Skeletal muscle satellite cell (primary cell): ENCODE measurements around the gene SCUBE1.

Source experiments
- H3K27me3 ChIP-seq: 2 replicates; pipeline ENCODE4 v1.7.0; 2013; ENCODE audit warnings: low read length; ENCODE audit not compliant: control insufficient read depth, insufficient read depth
- H3K36me3 ChIP-seq: 2 replicates; pipeline ENCODE4 v1.7.0; 2013; ENCODE audit warnings: mild to moderate bottlenecking, control low read depth, low read length; ENCODE audit not compliant: insufficient read depth
- H3K4me1 ChIP-seq: 2 replicates; pipeline ENCODE4 v1.7.0; 2013; ENCODE audit warnings: low read length; ENCODE audit not compliant: control insufficient read depth, insufficient read depth
- H3K4me2 ChIP-seq: 2 replicates; pipeline ENCODE4 v1.7.0; 2013; ENCODE audit warnings: mild to moderate bottlenecking, low read length
- H3K4me3 ChIP-seq: 2 replicates; pipeline ENCODE4 v1.7.0; 2013; ENCODE audit warnings: low read length
- H3K9ac ChIP-seq: 2 replicates; pipeline ENCODE4 v1.7.0; 2013; ENCODE audit warnings: mild to moderate bottlenecking, low read depth, low read length, moderate library complexity
- H3K9me3 ChIP-seq: replicated peaks from 2 replicates; pipeline ENCODE4 v1.7.0; 2013; ENCODE audit warnings: mild to moderate bottlenecking, control low read depth, low read length

SCUBE1 gene

DNA sequence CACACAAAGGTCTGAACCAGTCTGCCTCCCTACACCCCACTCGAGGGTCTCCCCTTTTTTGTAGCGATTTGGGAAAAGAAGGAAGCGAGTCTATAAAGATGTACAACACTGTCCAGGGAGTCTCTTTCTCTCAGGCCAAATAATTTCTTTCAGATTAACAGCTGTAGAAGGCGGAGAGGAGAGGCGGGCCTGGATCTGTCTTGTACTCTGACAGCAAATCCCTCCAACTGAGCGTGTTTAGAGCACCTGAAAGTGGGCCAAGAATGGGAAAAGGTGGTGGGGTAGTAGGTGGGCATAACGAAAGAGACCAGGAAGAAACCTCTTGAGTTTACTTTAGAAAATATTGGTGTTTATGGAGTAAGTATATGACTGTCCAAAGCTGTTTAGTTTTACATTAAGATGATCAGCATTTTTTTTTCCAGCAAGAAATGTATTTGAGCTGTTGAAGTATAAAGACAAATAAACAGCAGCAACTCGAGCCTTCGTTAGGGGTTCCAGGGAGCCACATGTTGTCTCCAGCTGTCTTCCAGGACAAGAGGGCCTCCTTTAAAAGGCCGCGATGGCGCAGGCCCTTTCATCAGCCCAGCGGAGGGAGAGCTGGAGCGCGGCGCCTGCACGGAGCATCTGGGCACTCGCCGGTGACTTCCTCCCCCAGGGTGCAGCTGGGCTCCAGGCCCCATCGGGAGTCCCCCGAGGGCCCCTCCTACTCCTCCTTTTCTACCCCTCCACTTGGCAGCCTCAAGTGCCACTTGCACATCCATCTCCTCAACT is 34.9 kb downstream of the SCUBE1 start:
- Histone ChIP-seq H3K4me1 (no peaks in the 10 kb centered on the region), H3K9ac (no peak overlapping the region), H3K36me3 (no peaks in the 10 kb centered on the region), H3K27me3 (peaks cover 52% of the 10 kb centered on the region), H3K4me2 (no peak overlapping the region), H3K4me3 (no peak overlapping the region), H3K9me3 (no peaks in the 10 kb centered on the region)

DNA sequence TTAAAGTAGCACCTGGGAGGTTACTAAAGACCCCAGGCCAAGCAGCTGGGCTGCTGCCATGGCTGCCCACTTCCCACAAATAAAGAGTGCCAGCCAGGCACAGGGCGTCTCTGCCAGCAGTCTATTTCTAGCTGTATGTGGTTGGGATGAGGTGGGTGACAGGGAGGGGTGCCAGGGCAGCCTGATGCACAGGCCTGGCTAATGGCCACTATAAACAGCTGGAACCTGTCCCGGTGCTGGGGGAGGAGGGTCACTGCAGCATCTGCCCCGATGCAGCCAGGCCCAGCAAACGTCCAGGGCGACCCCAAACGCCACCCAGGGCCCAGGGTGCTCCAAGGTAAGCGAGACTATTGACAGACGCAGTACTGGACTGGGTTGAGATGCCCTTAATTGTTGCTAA is 37.4 kb downstream of the SCUBE1 start:
- H3K4me1 ChIP-seq, result peaks cover 13% of the 10 kb centered on the region
- H3K36me3 ChIP-seq, result no peaks in the 10 kb centered on the region
- peaks cover 63% of the 10 kb centered on the region for H3K27me3 ChIP-seq
- H3K9me3 ChIP-seq, result no peaks in the 10 kb centered on the region
- no peak overlapping the region for H3K4me3 ChIP-seq
- H3K9ac ChIP-seq, result no peak overlapping the region
- no peak overlapping the region for H3K4me2 ChIP-seq

DNA sequence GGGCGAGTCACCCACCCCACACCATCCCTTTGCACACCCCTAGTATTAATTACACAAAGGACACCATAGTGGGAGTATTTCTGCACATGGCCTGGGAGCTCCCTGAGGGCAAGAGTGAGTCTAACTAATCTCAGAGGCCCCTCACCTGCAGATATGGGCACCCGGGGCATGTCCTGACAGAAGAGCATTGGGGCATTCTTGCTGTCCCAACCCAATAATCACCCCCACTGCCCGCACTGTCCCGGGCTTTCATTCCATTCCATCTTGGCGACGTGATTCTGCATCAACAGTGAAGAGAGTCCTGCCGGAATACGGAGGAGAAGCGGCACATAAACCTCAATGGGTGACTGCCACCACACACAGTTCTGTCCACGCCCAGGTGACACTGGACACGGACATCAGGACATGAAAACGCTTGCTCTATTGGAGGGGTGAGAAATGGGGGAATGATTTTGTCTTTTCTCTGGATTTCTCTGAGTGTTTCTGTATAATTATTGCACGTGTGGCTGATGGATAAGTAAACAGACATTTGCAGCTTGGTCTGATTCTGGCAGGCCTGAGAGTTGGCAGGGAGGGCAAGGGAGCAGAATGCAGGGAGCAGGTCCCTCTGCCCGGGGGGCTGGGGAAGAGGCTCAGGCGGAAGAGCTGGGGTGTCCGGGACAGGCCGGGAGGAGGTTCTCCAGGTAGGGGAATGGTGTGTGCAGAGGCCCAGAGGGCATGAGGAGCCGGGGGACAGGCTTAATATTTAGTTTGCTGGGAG is 38.2 kb downstream of the SCUBE1 start:
- H3K4me2 ChIP-seq, result no peak overlapping the region
- no peaks in the 10 kb centered on the region for H3K36me3 ChIP-seq
- peaks cover 13% of the 10 kb centered on the region for H3K4me1 ChIP-seq
- no peak overlapping the region for H3K9ac ChIP-seq
- H3K4me3 ChIP-seq, result no peak overlapping the region
- no peaks in the 10 kb centered on the region for H3K9me3 ChIP-seq
- peaks cover 65% of the 10 kb centered on the region for H3K27me3 ChIP-seq

DNA sequence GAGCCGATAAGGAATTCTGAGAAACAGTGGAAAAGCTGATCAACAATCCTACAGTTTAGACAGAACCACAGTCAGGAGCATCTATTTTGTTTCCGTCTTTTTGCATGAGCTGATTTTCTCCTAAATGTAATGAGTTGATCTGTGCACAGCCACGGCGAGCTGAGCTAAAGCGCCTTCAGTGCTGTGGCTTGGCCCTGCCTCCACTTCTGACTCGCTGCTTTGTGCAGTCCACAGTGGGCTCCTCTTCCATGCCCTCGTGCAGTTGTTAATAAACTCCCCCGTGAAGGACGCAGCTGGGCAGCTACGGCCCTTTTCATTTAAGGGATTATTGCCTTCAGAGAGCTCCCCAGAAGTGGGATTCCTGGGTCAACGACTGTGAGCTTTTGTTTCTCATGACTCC is 39.4 kb downstream of the SCUBE1 start:
- no peaks in the 10 kb centered on the region for H3K9me3 ChIP-seq
- peaks cover 13% of the 10 kb centered on the region for H3K4me1 ChIP-seq
- no peak overlapping the region for H3K4me3 ChIP-seq
- H3K27me3 ChIP-seq, result peaks cover 52% of the 10 kb centered on the region
- H3K9ac ChIP-seq, result no peak overlapping the region
- H3K36me3 ChIP-seq, result no peaks in the 10 kb centered on the region
- H3K4me2 ChIP-seq, result no peak overlapping the region

DNA sequence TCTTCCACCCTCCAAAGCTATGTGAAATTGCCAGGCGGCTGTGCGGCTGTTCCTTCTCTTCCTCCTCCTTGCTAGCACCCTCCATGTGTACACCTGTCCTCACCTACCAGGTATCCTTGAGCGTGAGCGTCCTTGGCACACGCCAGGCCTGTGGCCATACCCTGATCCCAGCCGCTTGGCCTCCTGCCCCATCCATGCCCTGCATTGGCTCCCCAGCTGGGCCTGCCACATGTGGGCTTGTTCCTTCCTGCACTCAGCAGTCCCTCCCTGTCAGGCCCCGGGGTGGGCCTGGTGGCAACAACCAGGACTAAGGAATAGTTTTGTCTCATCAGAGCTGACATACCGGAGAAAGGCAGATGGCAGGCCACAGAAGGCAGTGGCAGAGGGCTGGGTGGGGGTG is 40.0 kb downstream of the SCUBE1 start:
- H3K4me2 ChIP-seq, result no peak overlapping the region
- peaks cover 13% of the 10 kb centered on the region for H3K4me1 ChIP-seq
- H3K9me3 ChIP-seq, result no peaks in the 10 kb centered on the region
- H3K4me3 ChIP-seq, result no peak overlapping the region
- peaks cover 47% of the 10 kb centered on the region for H3K27me3 ChIP-seq
- H3K9ac ChIP-seq, result no peak overlapping the region
- no peaks in the 10 kb centered on the region for H3K36me3 ChIP-seq

DNA sequence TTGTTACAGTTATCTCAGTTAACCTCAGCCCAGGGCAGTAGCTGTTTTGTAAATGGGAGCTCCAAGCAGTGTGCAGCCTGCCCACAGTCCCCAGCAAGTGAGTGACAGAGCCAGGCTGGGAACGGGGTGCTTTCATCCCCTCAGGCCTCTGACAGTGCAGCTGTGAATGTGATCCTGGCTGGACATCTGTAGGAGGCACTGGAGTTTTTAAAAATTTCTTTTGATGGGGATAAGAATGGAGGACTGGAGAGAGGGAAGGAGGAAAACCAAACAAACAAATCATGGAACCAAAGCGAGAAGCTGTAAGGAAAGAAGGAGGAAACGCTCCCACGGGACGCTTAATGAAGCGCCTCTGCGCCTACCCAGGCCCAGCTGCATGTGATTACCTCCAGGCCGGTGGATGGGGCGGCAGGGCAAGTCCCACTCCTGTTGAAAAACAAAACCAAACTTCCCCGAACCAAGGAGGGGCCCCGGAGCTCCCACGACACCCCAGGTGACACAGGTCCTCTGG is 40.6 kb downstream of the SCUBE1 start:
- Histone ChIP-seq H3K27me3 (peaks cover 43% of the 10 kb centered on the region), H3K9ac (no peak overlapping the region), H3K4me2 (no peak overlapping the region), H3K9me3 (no peaks in the 10 kb centered on the region), H3K36me3 (no peaks in the 10 kb centered on the region), H3K4me3 (no peak overlapping the region), H3K4me1 (peaks cover 13% of the 10 kb centered on the region)

DNA sequence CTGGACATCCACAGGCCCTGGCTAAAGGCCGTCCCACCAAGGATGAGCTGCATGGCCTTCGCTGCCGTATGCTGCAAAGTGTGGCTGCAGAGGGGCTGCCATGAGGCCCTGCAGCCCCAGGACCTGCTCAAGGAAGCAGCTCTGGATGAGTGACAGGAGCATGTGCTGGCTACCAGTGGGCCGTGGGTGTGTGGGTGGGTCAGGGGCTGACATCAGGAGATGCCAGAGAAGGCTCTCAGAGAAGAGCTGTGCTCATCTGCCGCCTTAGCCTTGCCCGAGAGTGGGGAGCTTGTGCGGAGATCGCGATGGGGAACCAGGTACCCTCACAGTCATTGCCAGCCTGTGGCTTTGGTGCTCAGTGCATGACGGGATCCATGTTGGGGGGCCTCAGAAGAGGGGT is 41.3 kb downstream of the SCUBE1 start:
- no peaks in the 10 kb centered on the region for H3K36me3 ChIP-seq
- H3K9me3 ChIP-seq, result no peaks in the 10 kb centered on the region
- peaks cover 40% of the 10 kb centered on the region for H3K27me3 ChIP-seq
- no peak overlapping the region for H3K9ac ChIP-seq
- H3K4me3 ChIP-seq, result no peak overlapping the region
- H3K4me2 ChIP-seq, result no peak overlapping the region
- peaks cover 13% of the 10 kb centered on the region for H3K4me1 ChIP-seq

DNA sequence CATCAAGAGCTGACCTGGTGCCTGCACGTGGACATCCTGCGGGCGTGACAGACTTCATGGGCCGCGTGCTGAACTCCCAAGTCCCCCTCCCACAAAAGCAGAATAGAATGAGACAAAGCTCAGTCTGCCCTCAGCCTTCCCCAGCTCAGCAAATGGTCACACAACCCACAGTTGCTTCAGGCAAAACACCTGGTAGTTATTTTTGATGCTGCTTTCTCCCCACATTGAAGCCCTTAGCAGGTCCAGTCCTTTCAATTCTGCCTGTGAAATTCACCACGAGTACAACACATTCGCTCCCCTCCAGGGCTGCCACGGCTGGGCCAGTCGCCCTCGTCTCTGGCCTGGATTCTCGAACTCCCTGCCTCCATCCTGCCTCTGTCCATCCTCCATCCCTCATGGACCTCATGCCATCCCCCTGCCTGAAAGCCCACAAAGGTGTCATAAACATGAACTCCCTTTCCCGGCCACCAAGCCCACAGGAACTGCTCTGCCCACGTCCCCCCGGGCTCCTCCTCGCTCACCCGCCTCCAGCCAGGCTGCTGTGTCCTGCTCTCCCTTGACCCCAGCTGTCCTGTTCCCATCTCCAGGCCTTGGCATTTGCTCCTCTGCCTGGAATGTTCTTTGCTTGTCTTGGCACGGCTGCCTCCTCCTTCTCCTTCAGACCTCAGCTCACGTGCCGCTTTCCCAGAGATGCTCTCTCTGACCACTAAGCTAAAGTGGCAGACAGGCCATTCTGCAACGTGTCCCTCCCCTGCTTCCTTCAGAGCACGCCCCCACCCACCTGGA is 42.1 kb downstream of the SCUBE1 start:
- Histone ChIP-seq H3K27me3 (peaks cover 36% of the 10 kb centered on the region), H3K4me3 (no peak overlapping the region), H3K4me2 (no peak overlapping the region), H3K9me3 (no peaks in the 10 kb centered on the region), H3K36me3 (no peaks in the 10 kb centered on the region), H3K9ac (no peak overlapping the region), H3K4me1 (peaks cover 13% of the 10 kb centered on the region)

DNA sequence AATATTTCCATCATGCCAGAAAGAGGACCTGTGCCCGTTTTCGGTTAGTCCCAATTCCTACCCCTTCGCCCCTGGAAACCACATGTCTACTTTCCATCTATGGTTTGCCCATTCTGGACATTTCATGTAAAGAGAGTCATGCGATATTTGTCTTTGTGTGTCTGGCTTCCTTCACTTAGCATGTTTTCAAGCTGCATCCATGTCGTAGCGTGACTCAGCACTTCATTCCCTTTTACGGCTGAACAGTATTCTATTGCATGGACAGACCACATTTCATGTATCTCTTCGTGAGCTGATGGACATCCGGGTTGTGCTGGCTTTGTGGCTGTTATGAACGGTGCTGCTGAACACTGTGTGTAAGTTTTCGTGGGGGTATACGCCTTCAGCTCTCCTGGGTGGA is 43.4 kb downstream of the SCUBE1 start:
- peaks cover 46% of the 10 kb centered on the region for H3K27me3 ChIP-seq
- H3K4me3 ChIP-seq, result no peak overlapping the region
- H3K9ac ChIP-seq, result no peak overlapping the region
- H3K4me1 ChIP-seq, result peaks cover 13% of the 10 kb centered on the region
- no peaks in the 10 kb centered on the region for H3K36me3 ChIP-seq
- no peaks in the 10 kb centered on the region for H3K9me3 ChIP-seq
- H3K4me2 ChIP-seq, result no peak overlapping the region

DNA sequence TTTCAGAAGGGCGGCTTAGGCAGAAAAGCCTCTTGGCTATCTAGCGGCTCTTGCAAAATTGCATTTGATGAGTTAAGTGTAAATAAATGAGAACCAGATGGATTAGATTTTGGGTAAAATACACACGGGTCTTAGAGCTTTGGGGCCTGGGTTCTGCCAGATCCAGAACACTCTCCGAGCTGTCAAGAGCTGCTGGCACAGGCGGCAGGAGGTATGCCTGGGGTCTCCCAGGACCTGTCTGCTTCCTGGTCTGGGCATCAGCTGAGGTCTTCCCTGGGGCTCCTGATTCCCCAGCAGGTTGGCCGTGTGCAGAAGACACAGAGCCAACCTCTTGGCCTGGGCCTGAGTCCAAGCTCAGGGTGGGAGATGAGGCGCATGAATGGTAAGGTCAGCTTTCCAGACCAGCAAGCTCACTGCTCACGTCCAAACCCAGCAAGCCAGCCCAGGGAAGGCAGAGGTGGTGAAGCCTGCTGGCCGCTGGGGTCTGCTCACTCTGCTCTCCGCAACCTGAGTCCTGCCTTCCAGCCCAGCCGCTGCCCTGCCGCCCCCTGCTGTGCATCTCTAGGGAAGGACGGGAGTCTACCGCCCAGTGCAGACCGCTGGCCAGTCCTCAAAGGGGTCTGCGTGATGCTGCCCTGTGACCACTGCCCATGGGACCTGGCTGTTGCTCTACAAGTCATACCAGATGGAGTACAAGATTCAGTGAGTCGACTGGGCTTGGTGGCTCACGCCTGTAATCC is 44.9 kb downstream of the SCUBE1 start:
- Histone ChIP-seq H3K9ac (no peak overlapping the region), H3K4me2 (no peak overlapping the region), H3K9me3 (no peaks in the 10 kb centered on the region), H3K4me1 (peaks cover 13% of the 10 kb centered on the region), H3K36me3 (no peaks in the 10 kb centered on the region), H3K4me3 (no peak overlapping the region), H3K27me3 (peaks cover 61% of the 10 kb centered on the region)
